Chondrocyte (in vitro differentiated cells): ENCODE measurements around the gene STK32B. TPM values are rescaled to one million over a fixed set of nuclear protein-coding genes. Genes with fewer than 3 reads are reported as not detected.

ENCODE experiments used
- DNase-seq: peaks from one replicate; pipeline ENCODE4 v3.0.0; 2021; ENCODE audit warnings: mixed read lengths, low spot score
- H3K27ac Mint-ChIP-seq: one replicate; pipeline ENCODE4 v1.8.0; 2021; ENCODE audit warnings: mild to moderate bottlenecking, moderate library complexity, mixed read lengths; ENCODE audit not compliant: unreplicated experiment
- H3K27me3 Mint-ChIP-seq: 2 replicates; pipeline ENCODE4 v1.8.0; 2021; ENCODE audit warnings: low read depth, mixed read lengths
- H3K36me3 Mint-ChIP-seq: 2 replicates; pipeline ENCODE4 v1.8.0; 2021; ENCODE audit warnings: low read depth, mixed read lengths
- H3K4me1 Mint-ChIP-seq: 2 replicates; pipeline ENCODE4 v1.8.0; 2021; ENCODE audit warnings: low read depth, mild to moderate bottlenecking, mixed read lengths
- H3K4me3 Mint-ChIP-seq: one replicate; pipeline ENCODE4 v1.8.0; 2021; ENCODE audit warnings: mild to moderate bottlenecking, moderate library complexity, mixed read lengths; ENCODE audit not compliant: unreplicated experiment
- H3K9me3 Mint-ChIP-seq: 2 replicates; pipeline ENCODE4 v1.8.0; 2021; ENCODE audit warnings: low read depth, mixed read lengths
- CTCF ChIP-seq: fragments of 200-600 bp; sonication (generic); IDR thresholded peaks from 2 replicates; pipeline ENCODE4 v1.5.0; 2021; ENCODE audit warnings: antibody characterized with exemption, mild to moderate bottlenecking, moderate library complexity
- total RNA-seq: library from RNA; stranded (reverse); gene quantifications from 3 replicates; pipeline ENCODE4 v1.2.1, GENCODE V29; 2021

The STK32B gene
- total RNA-seq, 1 donor from 2014 or later = 14.2 TPM

GRCh38 chr4:5416637-5417036, 365.4 kb downstream of the STK32B start:
- no peak overlapping the region for H3K27ac Mint-ChIP-seq
- H3K27me3 Mint-ChIP-seq = no peaks in the 10 kb centered on the region
- peaks cover 22% of the 10 kb centered on the region for H3K36me3 Mint-ChIP-seq
- H3K4me3 Mint-ChIP-seq = no peak overlapping the region
- H3K9me3 Mint-ChIP-seq = peaks cover 20% of the 10 kb centered on the region
- no peaks in the 10 kb centered on the region for H3K4me1 Mint-ChIP-seq
- no peak for TF ChIP-seq CTCF
- DNase-seq = no peak

- H3K36me3 Mint-ChIP-seq = peaks cover 22% of the 10 kb centered on the region
- H3K4me3 Mint-ChIP-seq = no peak overlapping the region
- H3K4me1 Mint-ChIP-seq = no peaks in the 10 kb centered on the region
- no peak for TF ChIP-seq CTCF
- DNase-seq = no peak
- peaks cover 20% of the 10 kb centered on the region for H3K9me3 Mint-ChIP-seq
- no peak overlapping the region for H3K27ac Mint-ChIP-seq
- no peaks in the 10 kb centered on the region for H3K27me3 Mint-ChIP-seq
These were observed 369.0 kb downstream of the STK32B start for GRCh38 chr4:5420266-5420665.

GRCh38 chr4:5421416-5421815, 370.1 kb downstream of the STK32B start:
- H3K9me3 Mint-ChIP-seq = peaks cover 17% of the 10 kb centered on the region
- H3K27me3 Mint-ChIP-seq = no peaks in the 10 kb centered on the region
- H3K36me3 Mint-ChIP-seq = peaks cover 22% of the 10 kb centered on the region
- no peak for DNase-seq
- no peaks in the 10 kb centered on the region for H3K4me1 Mint-ChIP-seq
- no peak overlapping the region for H3K27ac Mint-ChIP-seq
- no peak overlapping the region for H3K4me3 Mint-ChIP-seq
- no peak for TF ChIP-seq CTCF

GRCh38 chr4:5422195-5422594, 370.9 kb downstream of the STK32B start:
- Mint-ChIP-seq H3K4me3 (no peak overlapping the region), H3K36me3 (peaks cover 17% of the 10 kb centered on the region), H3K9me3 (peaks cover 10% of the 10 kb centered on the region)

GRCh38 chr4:5423670-5424069, 372.4 kb downstream of the STK32B start:
- DNase-seq = no peak
- Mint-ChIP-seq H3K9me3 (peaks cover 3% of the 10 kb centered on the region), H3K4me1 (peaks cover 13% of the 10 kb centered on the region), H3K36me3 (peaks cover 9% of the 10 kb centered on the region), H3K4me3 (no peak overlapping the region), H3K27ac (no peak overlapping the region), H3K27me3 (no peaks in the 10 kb centered on the region)
- TF ChIP-seq CTCF = no peak

More at GRCh38 chr4:5422195-5422594, 370.9 kb downstream of the STK32B start:
- Mint-ChIP-seq H3K27ac (no peak overlapping the region), H3K4me1 (peaks cover 5% of the 10 kb centered on the region), H3K27me3 (no peaks in the 10 kb centered on the region)
- DNase-seq = no peak
- no peak for TF ChIP-seq CTCF
